Lower leg skin (tissue), 3 donors: ENCODE data around the gene GRHL3.

Experiments
- CTCF ChIP-seq, 3 donors: fragments of 450-650 bp; IDR thresholded peaks; one replicate each; pipeline ENCODE4 v1.5.1; 2016; ENCODE audit warnings: antibody characterized with exemption in 3 of 3, mild to moderate bottlenecking in 3 of 3, moderate library complexity in 2 of 3
- POLR2A ChIP-seq, 2 donors: fragments of 450-650 bp; IDR thresholded peaks; one replicate each; pipeline ENCODE4 v1.6.1; 2016 to 2017; ENCODE audit warnings: antibody characterized with exemption in 2 of 2, mild to moderate bottlenecking in 1 of 2, moderate library complexity in 1 of 2

GRCh38 chr1:24325587-24326449 lies 6.7 kb downstream of the GRHL3 start:
- TF ChIP-seq CTCF (IDR thresholded peaks at IDR 0.05), result no peak
- no peak for TF ChIP-seq POLR2A (IDR thresholded peaks at IDR 0.05)
